Measurements from ENCODE around the gene C19orf67.

DNA sequence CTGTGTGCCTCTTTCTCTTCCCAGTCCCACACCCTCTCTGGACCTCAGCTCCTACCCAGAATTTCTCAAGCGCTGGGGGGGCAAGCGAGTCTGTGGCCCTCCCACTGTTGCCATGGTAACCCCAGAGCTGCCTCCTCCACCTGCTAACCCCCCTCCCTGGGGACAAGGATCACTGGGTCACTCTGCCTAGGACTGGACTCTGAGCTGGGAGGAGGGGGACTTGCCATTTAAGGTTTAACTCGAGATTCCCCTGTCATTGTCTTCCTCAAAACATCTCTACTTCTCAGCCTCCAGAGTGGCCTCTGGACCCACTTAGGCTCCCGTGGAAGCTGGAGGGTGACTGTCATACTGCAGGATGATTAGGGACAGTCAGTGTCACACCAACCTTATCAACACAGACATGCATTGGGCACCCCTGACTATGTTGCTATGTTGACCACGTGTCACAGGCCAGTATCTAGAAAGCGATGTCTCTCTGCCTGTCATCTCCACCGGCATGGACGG is 25.9 kb downstream of the C19orf67 start:
- TF ChIP-seq CTCF (IDR thresholded peaks at IDR 0.05) (no peak), POLR2A (IDR thresholded peaks at IDR 0.05) (no peak)
